HL-60 (cell line): ENCODE data around the gene BCAS3.

Experiments
- DNase-seq, 2 experiments: peaks; one replicate each; pipeline ENCODE4 v3.0.0-alpha.2; 2010 to 2020; ENCODE audit warnings: low read depth in 1 of 2, low spot score in 1 of 2
- H3K27ac ChIP-seq: fragments of 250-450 bp; sonication (Bioruptor Pico); replicated peaks from 2 replicates; pipeline ENCODE4 v1.5.1; 2020; ENCODE audit warnings: mild to moderate bottlenecking, moderate library complexity
- H3K27me3 ChIP-seq: fragments of 250-450 bp; sonication (Bioruptor Pico); 2 replicates; pipeline ENCODE4 v1.5.1; 2021; ENCODE audit warnings: mild to moderate bottlenecking, moderate library complexity; ENCODE audit not compliant: insufficient read depth, poor library complexity, severe bottlenecking
- H3K4me3 ChIP-seq: replicated peaks from 2 replicates; pipeline ENCODE4 v1.5.1; 2011; ENCODE audit warnings: mild to moderate bottlenecking, control low read depth, low read length; ENCODE audit not compliant: insufficient read depth
- GABPA ChIP-seq: IDR thresholded peaks from 2 replicates; pipeline ENCODE4 v1.6.1; 2012; ENCODE audit warnings: low read depth
- POLR2AphosphoS5 ChIP-seq: IDR thresholded peaks from 2 replicates; pipeline ENCODE4 v1.6.1; 2012; ENCODE audit warnings: low read depth
- SPI1 ChIP-seq: IDR thresholded peaks from 2 replicates; pipeline ENCODE4 v1.6.1; 2012; ENCODE audit warnings: low read depth, mild to moderate bottlenecking, borderline replicate concordance
- long read RNA-seq: library from polyadenylated mRNA; unstranded; transcript quantifications from one replicate; pipeline ENCODE4 v2.0.0, GENCODE V29; 2020
- TF ChIP-seq, protein P1 (sequence below): IDR thresholded peaks from one replicate; pipeline ENCODE4 v1.5.1; 2011; ENCODE audit warnings: low read length, control low read depth, inconsistent platforms; ENCODE audit not compliant: insufficient read depth
- TF ChIP-seq, protein P2 (sequence below): IDR thresholded peaks from 2 replicates; pipeline ENCODE4 v1.6.1; 2012; ENCODE audit warnings: low read depth; ENCODE audit not compliant: insufficient replicate concordance

The BCAS3 gene
- long read RNA-seq, partial matches to known transcripts: 3 of 39 reads
- long read RNA-seq, other reads (novel, unspliced or antisense): 32 of 39 reads

DNA sequence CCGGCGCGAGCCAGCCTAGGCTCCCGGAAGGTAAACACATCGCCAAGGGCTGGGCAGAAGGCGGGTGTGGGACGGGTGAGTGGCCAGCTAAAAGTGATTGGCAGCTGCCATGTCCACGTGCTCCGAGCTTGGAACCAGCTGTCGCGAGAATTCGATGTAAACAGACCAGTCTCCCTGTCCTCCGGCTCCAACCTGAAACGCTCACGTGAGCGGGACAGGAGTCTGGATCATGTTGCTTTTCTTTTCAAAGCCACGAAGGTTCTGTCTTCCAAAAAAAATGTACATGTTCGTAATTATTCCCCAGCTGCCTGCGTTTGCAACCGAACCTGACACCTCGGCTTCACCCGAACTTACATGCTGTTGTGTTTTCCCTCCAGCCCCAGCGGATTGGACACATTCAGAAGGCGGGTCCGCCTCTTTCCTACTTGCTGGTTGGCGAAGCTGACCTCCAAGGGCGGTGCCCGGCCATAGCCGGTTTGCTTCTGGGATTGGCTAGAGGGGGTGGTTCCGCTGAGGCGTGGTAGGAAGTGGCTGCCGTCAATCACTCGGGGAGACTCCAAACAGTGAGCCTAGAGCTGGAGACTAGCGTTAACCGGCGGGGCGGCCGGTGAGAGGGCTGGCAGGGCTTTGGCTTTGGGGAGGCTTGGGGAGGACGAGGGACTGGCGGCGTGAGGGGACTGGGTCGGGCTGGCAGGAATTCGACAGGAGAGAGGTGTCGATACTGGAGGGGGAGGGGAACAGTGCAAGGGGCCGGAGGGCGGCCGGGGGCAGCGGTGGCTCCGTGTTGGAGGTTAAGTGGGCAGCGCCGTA lies at the start of gene BCAS3:
TSS of gene BCAS3 (plus strand) at position 544 of the 810 bp plus-strand sequence.
- TF ChIP-seq GABPA (peak; percentile 66; the same call in 1 of the 2 replicates), POLR2AphosphoS5 (peak; percentile 44; the same call in 1 of the 2 replicates), SPI1 (peak; percentile 64; the same call in 1 of the 2 replicates)
- TF ChIP-seq, protein P1, sequence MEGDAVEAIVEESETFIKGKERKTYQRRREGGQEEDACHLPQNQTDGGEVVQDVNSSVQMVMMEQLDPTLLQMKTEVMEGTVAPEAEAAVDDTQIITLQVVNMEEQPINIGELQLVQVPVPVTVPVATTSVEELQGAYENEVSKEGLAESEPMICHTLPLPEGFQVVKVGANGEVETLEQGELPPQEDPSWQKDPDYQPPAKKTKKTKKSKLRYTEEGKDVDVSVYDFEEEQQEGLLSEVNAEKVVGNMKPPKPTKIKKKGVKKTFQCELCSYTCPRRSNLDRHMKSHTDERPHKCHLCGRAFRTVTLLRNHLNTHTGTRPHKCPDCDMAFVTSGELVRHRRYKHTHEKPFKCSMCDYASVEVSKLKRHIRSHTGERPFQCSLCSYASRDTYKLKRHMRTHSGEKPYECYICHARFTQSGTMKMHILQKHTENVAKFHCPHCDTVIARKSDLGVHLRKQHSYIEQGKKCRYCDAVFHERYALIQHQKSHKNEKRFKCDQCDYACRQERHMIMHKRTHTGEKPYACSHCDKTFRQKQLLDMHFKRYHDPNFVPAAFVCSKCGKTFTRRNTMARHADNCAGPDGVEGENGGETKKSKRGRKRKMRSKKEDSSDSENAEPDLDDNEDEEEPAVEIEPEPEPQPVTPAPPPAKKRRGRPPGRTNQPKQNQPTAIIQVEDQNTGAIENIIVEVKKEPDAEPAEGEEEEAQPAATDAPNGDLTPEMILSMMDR: no peak
- TF ChIP-seq, protein P2, sequence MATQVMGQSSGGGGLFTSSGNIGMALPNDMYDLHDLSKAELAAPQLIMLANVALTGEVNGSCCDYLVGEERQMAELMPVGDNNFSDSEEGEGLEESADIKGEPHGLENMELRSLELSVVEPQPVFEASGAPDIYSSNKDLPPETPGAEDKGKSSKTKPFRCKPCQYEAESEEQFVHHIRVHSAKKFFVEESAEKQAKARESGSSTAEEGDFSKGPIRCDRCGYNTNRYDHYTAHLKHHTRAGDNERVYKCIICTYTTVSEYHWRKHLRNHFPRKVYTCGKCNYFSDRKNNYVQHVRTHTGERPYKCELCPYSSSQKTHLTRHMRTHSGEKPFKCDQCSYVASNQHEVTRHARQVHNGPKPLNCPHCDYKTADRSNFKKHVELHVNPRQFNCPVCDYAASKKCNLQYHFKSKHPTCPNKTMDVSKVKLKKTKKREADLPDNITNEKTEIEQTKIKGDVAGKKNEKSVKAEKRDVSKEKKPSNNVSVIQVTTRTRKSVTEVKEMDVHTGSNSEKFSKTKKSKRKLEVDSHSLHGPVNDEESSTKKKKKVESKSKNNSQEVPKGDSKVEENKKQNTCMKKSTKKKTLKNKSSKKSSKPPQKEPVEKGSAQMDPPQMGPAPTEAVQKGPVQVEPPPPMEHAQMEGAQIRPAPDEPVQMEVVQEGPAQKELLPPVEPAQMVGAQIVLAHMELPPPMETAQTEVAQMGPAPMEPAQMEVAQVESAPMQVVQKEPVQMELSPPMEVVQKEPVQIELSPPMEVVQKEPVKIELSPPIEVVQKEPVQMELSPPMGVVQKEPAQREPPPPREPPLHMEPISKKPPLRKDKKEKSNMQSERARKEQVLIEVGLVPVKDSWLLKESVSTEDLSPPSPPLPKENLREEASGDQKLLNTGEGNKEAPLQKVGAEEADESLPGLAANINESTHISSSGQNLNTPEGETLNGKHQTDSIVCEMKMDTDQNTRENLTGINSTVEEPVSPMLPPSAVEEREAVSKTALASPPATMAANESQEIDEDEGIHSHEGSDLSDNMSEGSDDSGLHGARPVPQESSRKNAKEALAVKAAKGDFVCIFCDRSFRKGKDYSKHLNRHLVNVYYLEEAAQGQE: no peak
- DNase-seq: peak; percentile 92 to 99
- Histone ChIP-seq H3K27ac (peak within 1 kb of the TSS; percentile 52), H3K4me3 (peak within 1 kb of the TSS; percentile 76), H3K27me3 (no peaks in the 10 kb centered on the region)

DNA sequence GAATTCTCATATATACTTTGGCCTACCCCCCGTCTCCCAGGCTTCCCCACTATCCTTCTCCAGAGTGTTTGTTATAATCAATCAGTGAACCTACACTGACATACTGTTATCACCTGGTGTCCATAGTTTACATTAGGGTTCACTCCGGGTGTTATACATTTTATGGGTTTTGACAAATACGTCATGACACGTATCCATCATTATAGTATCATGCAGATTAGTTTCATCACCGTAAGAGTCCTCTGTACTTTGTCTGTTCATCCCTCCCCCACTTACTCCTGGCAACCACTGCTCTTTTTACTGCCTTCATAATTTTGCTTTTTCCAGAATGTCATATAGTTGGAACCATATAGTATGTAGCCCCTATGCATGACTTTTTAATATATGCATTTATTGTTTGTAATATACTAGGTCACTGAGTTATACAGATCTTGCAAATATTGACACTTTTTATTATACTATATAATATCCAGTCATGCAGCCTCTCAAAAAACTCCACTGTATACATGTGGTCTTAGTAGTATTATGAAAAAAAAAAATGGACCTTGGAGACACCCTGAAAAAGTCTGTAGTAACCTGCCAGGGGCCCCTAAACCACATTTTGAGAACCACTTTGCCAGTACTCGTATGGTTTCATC lies 49.3 kb upstream of the BCAS3 start:
- Histone ChIP-seq H3K27ac (no peak overlapping the region), H3K4me3 (no peak overlapping the region), H3K27me3 (no peaks in the 10 kb centered on the region)
- TF ChIP-seq, protein P2: no peak
- no peak for TF ChIP-seq SPI1
- no peak for TF ChIP-seq GABPA
- TF ChIP-seq POLR2AphosphoS5: no peak
- TF ChIP-seq, protein P1: no peak
- DNase-seq: no peak

DNA sequence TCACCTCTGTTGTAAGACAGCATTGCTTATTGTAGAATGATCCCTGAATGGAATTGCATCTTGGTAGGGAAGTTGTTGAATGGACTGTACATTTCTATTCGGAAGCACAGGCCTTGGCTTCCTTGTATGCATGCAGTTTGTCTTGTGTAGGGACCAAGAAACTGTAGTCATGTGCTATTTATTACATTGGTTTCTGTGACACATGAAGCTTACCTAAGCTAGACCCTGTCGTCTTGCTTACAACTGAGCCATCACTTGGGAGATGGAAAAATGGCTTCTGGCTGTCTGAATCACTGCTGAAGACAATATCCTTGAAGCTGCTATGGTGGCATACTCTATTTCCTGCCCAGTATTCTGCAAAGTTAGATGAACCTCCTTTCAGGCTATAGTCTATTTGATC lies 48.5 kb upstream of the BCAS3 start:
- H3K27me3 ChIP-seq: no peaks in the 10 kb centered on the region
- H3K4me3 ChIP-seq: no peak overlapping the region
- TF ChIP-seq SPI1 (no peak), POLR2AphosphoS5 (no peak)
- TF ChIP-seq, protein P1: no peak
- H3K27ac ChIP-seq: no peak overlapping the region
- no peak for DNase-seq
